Mucosa of descending colon (tissue), 3 donors: ENCODE results near the gene TRPC4. TPM values are rescaled to one million over a fixed set of nuclear protein-coding genes. Genes with fewer than 3 reads are reported as not detected.

Experiments used
- ATAC-seq: fragments of 200-7000 bp; cut with Tn5 transposase; one replicate; pipeline ENCODE4 v1.9.1; 2020; ENCODE audit warnings: mild to moderate bottlenecking, moderate library complexity
- DNase-seq, 3 donors: peaks; one replicate each; pipeline ENCODE4 v3.0.0-alpha.2; 2020
- H3K36me3 ChIP-seq: fragments of 200-600 bp; one replicate; pipeline ENCODE4 v1.8.0; 2021; ENCODE audit warnings: low read depth, mild to moderate bottlenecking
- H3K4me1 ChIP-seq: fragments of 200-600 bp; one replicate; pipeline ENCODE4 v1.8.0; 2021; ENCODE audit warnings: low read depth, mild to moderate bottlenecking
- H3K4me3 ChIP-seq: fragments of 200-600 bp; one replicate; pipeline ENCODE4 v1.8.0; 2021; ENCODE audit warnings: mild to moderate bottlenecking
- H3K9me3 ChIP-seq: fragments of 200-600 bp; one replicate; pipeline ENCODE4 v1.8.0; 2021; ENCODE audit warnings: mild to moderate bottlenecking
- intact Hi-C, 2 donors: fragments of 100-400 bp; cut with DNase I in 1 of 2; cut with micrococcal nuclease in 1 of 2; formaldehyde crosslinking; loops; one replicate each; pipeline versions ENCODE4 v1.11.0 to v1.11.1; 2022; cut with DNase I, micrococcal nuclease
- total RNA-seq, 3 donors: library from RNA; stranded (reverse); fragmentation: NEBNext Ultra II Directional in 2 of 3; extraction: Animal tissue kit (Norgen Biotek cat#: 25700) in 2 of 3; gene quantifications; one replicate each; pipeline versions ENCODE4 v1.2.1 to v1.2.4, GENCODE V29; 2021 to 2023
- TF ChIP-seq, protein P1 (sequence below): fragments of 200-600 bp; IDR thresholded peaks from one replicate; pipeline ENCODE4 v1.8.0; 2022; ENCODE audit warnings: antibody characterized with exemption, mild to moderate bottlenecking
- donor health status: DM: no; HTN: no; CAD: no; lungs with moderate emphysema.
- donor health status: DM: no; HTN: no; CAD: no.
- donor health status: DM: no; HTN: yes; CAD: no.

TRPC4 gene
- total RNA-seq, 3 donors from 2014 or later, result 0.23 to 5.1 (median 0.39) TPM

DNA sequence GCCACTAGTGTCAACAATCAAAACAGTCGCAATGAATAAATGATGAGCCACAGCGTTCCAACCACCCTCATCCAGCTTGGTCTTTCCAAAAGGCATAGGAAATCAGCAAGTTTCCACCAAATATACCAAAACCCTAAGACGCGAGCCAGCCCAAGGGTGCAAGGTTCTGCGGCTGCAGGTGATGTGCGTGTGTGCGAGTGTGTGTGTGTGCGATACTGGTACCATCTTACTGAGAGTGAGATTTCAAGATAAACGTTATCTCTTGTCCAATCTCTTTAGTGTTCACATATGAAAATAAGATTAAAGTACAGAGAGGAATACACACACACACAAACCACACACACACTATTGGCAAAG lies 895 bp upstream of the TRPC4 start:
- ATAC-seq (no peak), DNase-seq (no peak)
- intact Hi-C loops, result no loop called here

DNA sequence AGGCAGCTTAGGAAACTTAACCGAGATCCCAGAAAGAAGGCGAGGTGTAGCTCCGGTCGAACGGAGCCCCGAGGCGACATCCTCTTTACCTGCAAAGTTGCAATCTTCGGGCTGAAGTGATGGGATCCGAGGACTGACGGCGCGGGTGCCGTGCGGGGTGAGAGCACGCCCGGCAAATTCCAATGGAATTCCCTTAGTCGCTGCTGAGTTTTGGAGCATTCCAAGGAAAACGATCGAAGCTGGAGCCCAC lies 141 bp downstream of the TRPC4 start:
- ATAC-seq (no peak), DNase-seq (no peak)
- no peaks in the 10 kb centered on the region for H3K4me1 ChIP-seq
- no peaks in the 10 kb centered on the region for H3K36me3 ChIP-seq
- intact Hi-C loops, result no loop called here
- TF ChIP-seq, protein P1, sequence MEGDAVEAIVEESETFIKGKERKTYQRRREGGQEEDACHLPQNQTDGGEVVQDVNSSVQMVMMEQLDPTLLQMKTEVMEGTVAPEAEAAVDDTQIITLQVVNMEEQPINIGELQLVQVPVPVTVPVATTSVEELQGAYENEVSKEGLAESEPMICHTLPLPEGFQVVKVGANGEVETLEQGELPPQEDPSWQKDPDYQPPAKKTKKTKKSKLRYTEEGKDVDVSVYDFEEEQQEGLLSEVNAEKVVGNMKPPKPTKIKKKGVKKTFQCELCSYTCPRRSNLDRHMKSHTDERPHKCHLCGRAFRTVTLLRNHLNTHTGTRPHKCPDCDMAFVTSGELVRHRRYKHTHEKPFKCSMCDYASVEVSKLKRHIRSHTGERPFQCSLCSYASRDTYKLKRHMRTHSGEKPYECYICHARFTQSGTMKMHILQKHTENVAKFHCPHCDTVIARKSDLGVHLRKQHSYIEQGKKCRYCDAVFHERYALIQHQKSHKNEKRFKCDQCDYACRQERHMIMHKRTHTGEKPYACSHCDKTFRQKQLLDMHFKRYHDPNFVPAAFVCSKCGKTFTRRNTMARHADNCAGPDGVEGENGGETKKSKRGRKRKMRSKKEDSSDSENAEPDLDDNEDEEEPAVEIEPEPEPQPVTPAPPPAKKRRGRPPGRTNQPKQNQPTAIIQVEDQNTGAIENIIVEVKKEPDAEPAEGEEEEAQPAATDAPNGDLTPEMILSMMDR, result no peak
- no peak overlapping the region for H3K4me3 ChIP-seq
- H3K9me3 ChIP-seq, result no peaks in the 10 kb centered on the region

More for the DNA sequence above, 895 bp upstream of the TRPC4 start:
- TF ChIP-seq, protein P1, result no peak
- no peaks in the 10 kb centered on the region for H3K4me1 ChIP-seq
- no peaks in the 10 kb centered on the region for H3K9me3 ChIP-seq
- H3K4me3 ChIP-seq, result no peak overlapping the region
- H3K36me3 ChIP-seq, result no peaks in the 10 kb centered on the region

DNA sequence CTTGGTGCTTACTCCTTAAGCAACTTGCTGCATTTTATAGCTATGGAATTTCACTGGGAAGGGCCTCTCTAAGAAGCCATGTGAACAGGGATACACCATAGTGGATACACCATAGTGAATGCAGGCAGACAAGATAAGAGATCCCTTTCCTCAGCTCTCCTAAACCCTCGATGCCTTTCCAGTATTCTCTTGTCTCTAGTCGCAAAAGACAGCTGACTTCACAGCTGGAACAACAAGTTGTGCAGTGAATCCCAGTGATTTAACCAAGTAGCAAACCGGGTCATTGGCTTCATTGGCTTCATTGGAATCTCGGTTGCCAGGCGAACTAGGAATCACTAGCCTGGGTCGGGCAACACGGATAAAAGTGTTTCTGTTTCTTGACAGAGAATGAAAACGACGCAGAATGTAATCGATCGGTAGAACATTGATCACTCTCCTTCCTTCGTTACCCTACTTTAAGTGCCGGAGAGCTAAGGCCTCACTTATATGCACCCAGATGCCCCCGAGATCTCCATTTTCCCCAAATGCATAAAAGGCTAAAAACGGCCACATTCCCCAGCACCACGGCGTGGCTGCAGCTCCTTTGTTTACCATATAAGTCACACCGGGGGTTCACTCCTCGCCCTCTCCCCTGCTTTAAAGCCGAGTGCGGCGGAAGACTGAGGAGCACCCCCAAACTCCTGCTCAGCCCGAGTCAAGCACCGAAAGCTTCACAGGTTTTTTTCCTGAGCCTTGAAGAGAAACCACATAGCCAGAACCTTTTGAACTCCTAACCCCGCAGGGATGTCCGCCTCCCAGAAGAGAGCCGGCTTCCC lies 674 bp downstream of the TRPC4 start:
- DNase-seq (no peak), ATAC-seq (no peak)
- Histone ChIP-seq H3K4me3 (no peak overlapping the region), H3K4me1 (no peaks in the 10 kb centered on the region), H3K9me3 (no peaks in the 10 kb centered on the region), H3K36me3 (no peaks in the 10 kb centered on the region)
- intact Hi-C loops, result no loop called here
- TF ChIP-seq, protein P1, result no peak

DNA sequence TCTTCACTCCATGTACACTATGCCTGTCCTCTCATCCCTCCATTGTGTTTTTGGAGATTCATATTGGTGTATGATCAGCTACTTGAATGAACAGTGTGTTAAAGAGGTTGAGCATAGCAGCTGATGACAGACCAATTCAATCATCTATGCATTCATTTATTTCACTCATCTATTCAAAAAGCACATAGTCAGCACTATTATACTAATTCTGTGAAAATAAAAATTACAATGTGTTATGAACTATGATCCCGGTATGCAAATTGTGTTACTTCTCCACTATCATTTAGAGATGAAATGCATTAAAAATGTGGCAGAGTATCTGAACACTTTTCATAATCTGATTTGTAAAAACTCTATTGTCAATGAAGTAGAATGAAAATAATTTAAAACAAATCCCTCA lies 5.9 kb downstream of the TRPC4 start:
- Histone ChIP-seq H3K4me3 (no peak overlapping the region), H3K9me3 (no peaks in the 10 kb centered on the region), H3K4me1 (no peaks in the 10 kb centered on the region), H3K36me3 (no peaks in the 10 kb centered on the region)
- intact Hi-C loops, result no loop called here
- no peak for ATAC-seq
- TF ChIP-seq, protein P1, result no peak
- DNase-seq, result no peak

DNA sequence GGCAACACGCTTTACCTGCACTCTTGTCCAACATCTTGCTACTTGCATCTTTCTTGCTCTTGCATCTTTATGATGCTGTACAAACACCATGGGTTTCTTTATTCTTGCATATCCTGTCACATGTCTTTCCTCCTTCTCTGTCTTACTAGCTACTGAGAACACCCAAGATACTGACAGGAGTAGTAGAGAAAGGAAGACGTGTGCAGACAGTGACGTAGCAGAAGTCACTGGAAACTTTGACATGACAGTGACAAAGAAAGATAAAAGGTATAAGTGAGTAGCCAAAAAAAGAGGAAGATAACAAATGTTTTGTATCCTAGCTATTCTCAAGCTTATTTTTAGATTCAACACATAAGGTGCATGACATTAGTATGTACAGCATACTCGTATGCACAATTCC lies 34.2 kb downstream of the TRPC4 start:
- Histone ChIP-seq H3K36me3 (no peaks in the 10 kb centered on the region), H3K9me3 (no peaks in the 10 kb centered on the region), H3K4me1 (no peaks in the 10 kb centered on the region), H3K4me3 (no peak overlapping the region)
- ATAC-seq (no peak), DNase-seq (no peak)
- TF ChIP-seq, protein P1, result no peak
- intact Hi-C loops, result no loop called here

DNA sequence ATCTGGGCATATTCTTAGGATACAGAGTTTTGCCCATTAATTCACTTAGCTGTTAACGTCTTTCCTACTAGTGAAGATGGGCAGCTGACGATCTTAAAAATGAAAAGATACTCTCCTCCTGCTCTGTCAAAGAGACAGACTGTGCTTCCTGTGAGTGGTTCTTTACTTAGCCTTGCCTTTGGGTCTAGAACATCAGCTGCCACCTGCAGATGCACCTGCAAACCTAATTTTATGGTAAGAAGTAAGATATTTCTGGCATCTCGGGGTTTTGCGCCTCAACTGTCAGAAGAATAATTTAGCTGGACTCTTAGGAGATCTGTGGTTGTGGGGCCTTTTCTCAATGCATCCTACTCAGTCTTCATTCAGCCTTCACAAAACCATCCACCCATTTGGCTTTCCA lies 36.2 kb downstream of the TRPC4 start:
- intact Hi-C loops, result no loop called here
- no peaks in the 10 kb centered on the region for H3K36me3 ChIP-seq
- DNase-seq, result no peak
- ATAC-seq, result no peak
- H3K4me3 ChIP-seq, result no peak overlapping the region
- TF ChIP-seq, protein P1, result no peak
- H3K4me1 ChIP-seq, result no peaks in the 10 kb centered on the region
- peaks cover 3% of the 10 kb centered on the region for H3K9me3 ChIP-seq
